ENCODE measurements around the gene LPAR2. TPM values are rescaled to one million over a fixed set of nuclear protein-coding genes. Genes with fewer than 3 reads are reported as not detected.

Gene LPAR2
- total RNA-seq, 2 donors from 2014 or later: 60.4 to 81.7 TPM

GRCh38 chr19:19636573-19637185 is 8.7 kb upstream of the LPAR2 start:
- H3K4me1 Mint-ChIP-seq: no peaks in the 10 kb centered on the region
- no peak for TF ChIP-seq CTCF (conservative IDR thresholded peaks at IDR 0.05)
- Histone ChIP-seq H3K4me1 (ENCODE audit: control insufficient read depth, insufficient read depth, low read length) (no peaks in the 10 kb centered on the region), H3K9me3 (ENCODE audit: control insufficient read depth, low read length) (no peaks in the 10 kb centered on the region), H3K27me3 (ENCODE audit: control insufficient read depth, insufficient read depth, low read length, poor library complexity, severe bottlenecking) (no peaks in the 10 kb centered on the region), H3K9ac (ENCODE audit: extremely low read depth, low read length, poor library complexity, severe bottlenecking) (no peak overlapping the region), H3K4me3 (ENCODE audit: low read length) (no peak overlapping the region), H3K27ac (ENCODE audit: low read depth, low read length) (no peak overlapping the region), H3K36me3 (ENCODE audit: control insufficient read depth, insufficient read depth, low read length) (peaks cover 30% of the 10 kb centered on the region)
- H3K27me3 Mint-ChIP-seq (ENCODE audit: insufficient read depth): no peaks in the 10 kb centered on the region
- WGBS, 2 experiments (ENCODE audit: insufficient coverage in 1 of 2, insufficient read length in 1 of 2): 88 to 93% methylated on average over 9 of the region's 9 CpGs
- no peaks in the 10 kb centered on the region for H3K9me3 Mint-ChIP-seq
- H3K27ac Mint-ChIP-seq: no peak overlapping the region
- H3K36me3 Mint-ChIP-seq (ENCODE audit: low read depth): peaks cover 40% of the 10 kb centered on the region
- no peak for DNase-seq
- no peak overlapping the region for H3K4me3 Mint-ChIP-seq

GRCh38 chr19:19635313-19635702 is 7.3 kb upstream of the LPAR2 start:
- H3K27ac Mint-ChIP-seq: no peak overlapping the region
- no peak for DNase-seq
- no peaks in the 10 kb centered on the region for H3K27me3 Mint-ChIP-seq (ENCODE audit: insufficient read depth)

GRCh38 chr19:19634516-19635312 is 6.7 kb upstream of the LPAR2 start:
- Histone ChIP-seq H3K9ac (ENCODE audit: extremely low read depth, low read length, poor library complexity, severe bottlenecking) (no peak overlapping the region), H3K4me1 (ENCODE audit: control insufficient read depth, insufficient read depth, low read length) (no peaks in the 10 kb centered on the region), H3K27ac (ENCODE audit: low read depth, low read length) (no peak overlapping the region), H3K36me3 (ENCODE audit: control insufficient read depth, insufficient read depth, low read length) (peaks cover 36% of the 10 kb centered on the region), H3K4me3 (ENCODE audit: low read length) (no peak overlapping the region), H3K27me3 (ENCODE audit: control insufficient read depth, insufficient read depth, low read length, poor library complexity, severe bottlenecking) (no peaks in the 10 kb centered on the region), H3K9me3 (ENCODE audit: control insufficient read depth, low read length) (no peaks in the 10 kb centered on the region)
- DNase-seq: no peak
- H3K27me3 Mint-ChIP-seq (ENCODE audit: insufficient read depth): no peaks in the 10 kb centered on the region
- WGBS, 2 experiments (ENCODE audit: insufficient coverage in 1 of 2, insufficient read length in 1 of 2): 92 to 97% methylated on average over 30 to 36 of the region's 36 CpGs
- H3K9me3 Mint-ChIP-seq: no peaks in the 10 kb centered on the region
- H3K4me3 Mint-ChIP-seq: no peak overlapping the region
- no peak overlapping the region for H3K27ac Mint-ChIP-seq
- H3K4me1 Mint-ChIP-seq: no peaks in the 10 kb centered on the region
- no peak for TF ChIP-seq CTCF (conservative IDR thresholded peaks at IDR 0.05)
- peaks cover 42% of the 10 kb centered on the region for H3K36me3 Mint-ChIP-seq (ENCODE audit: low read depth)

More at GRCh38 chr19:19635313-19635702, 7.3 kb upstream of the LPAR2 start:
- H3K36me3 ChIP-seq (ENCODE audit: control insufficient read depth, insufficient read depth, low read length): peaks cover 33% of the 10 kb centered on the region
- Mint-ChIP-seq H3K4me1 (no peaks in the 10 kb centered on the region), H3K4me3 (no peak overlapping the region), H3K9me3 (no peaks in the 10 kb centered on the region), H3K36me3 (ENCODE audit: low read depth) (peaks cover 41% of the 10 kb centered on the region)
- no peaks in the 10 kb centered on the region for H3K9me3 ChIP-seq (ENCODE audit: control insufficient read depth, low read length)
- no peak for TF ChIP-seq CTCF (conservative IDR thresholded peaks at IDR 0.05)
- H3K4me3 ChIP-seq (ENCODE audit: low read length): no peak overlapping the region
- no peaks in the 10 kb centered on the region for H3K4me1 ChIP-seq (ENCODE audit: control insufficient read depth, insufficient read depth, low read length)
- no peak overlapping the region for H3K9ac ChIP-seq (ENCODE audit: extremely low read depth, low read length, poor library complexity, severe bottlenecking)
- no peak overlapping the region for H3K27ac ChIP-seq (ENCODE audit: low read depth, low read length)
- 96 to 97% methylated on average over 6 to 14 of the region's 14 CpGs for WGBS, 2 experiments (ENCODE audit: insufficient coverage in 1 of 2, insufficient read length in 1 of 2)
- no peaks in the 10 kb centered on the region for H3K27me3 ChIP-seq (ENCODE audit: control insufficient read depth, insufficient read depth, low read length, poor library complexity, severe bottlenecking)
